PC-3 (cell line): ENCODE data around the gene KLK8. TPM values are rescaled to one million over a fixed set of nuclear protein-coding genes. Genes with fewer than 3 reads are reported as not detected.

Experiments
- ATAC-seq: fragments of 200-7000 bp; cut with Tn5 transposase; 2 replicates; pipeline ENCODE4 v1.9.1; 2020; ENCODE audit warnings: mild to moderate bottlenecking, moderate library complexity
- BruUV-seq: library from RNA; stranded (reverse); fragments of 400-500 nt; replicated peaks from 2 replicates; lab custom pipeline; 2021; lab: Mats Ljungman, UMichigan
- CTCF ChIA-PET: fragments of 300-600 bp; sonication (Branson Sonifier 250); formaldehyde crosslinking; loops from one replicate; lab custom pipeline; 2022; ENCODE audit warnings: antibody characterized with exemption; lab: Charles Lee
- POLR2A ChIA-PET: fragments of 300-600 bp; sonication (Branson Sonifier 250); formaldehyde crosslinking; loops from one replicate; lab custom pipeline; 2022; ENCODE audit warnings: antibody characterized with exemption; ENCODE audit not compliant: unreplicated experiment; lab: Charles Lee
- DNase-seq: peaks from one replicate; pipeline ENCODE4 v3.0.0-alpha.2; 2015
- H2AFZ ChIP-seq: fragments of 300-600 bp; sonication (generic); 2 replicates; pipeline ENCODE4 v1.6.0; 2016; ENCODE audit warnings: antibody characterized with exemption, low read length
- H3F3A ChIP-seq: fragments of 300-600 bp; sonication (generic); one replicate; pipeline ENCODE4 v1.6.0; 2017; ENCODE audit warnings: antibody characterized with exemption, low read length, control low read depth, mild to moderate bottlenecking; ENCODE audit not compliant: unreplicated experiment
- H3K27ac ChIP-seq: fragments of 300-600 bp; sonication (generic); 2 replicates; pipeline ENCODE4 v1.5.1; 2016; ENCODE audit warnings: mild to moderate bottlenecking, low read length
- H3K27me3 ChIP-seq: fragments of 300-600 bp; sonication (generic); 2 replicates; pipeline ENCODE4 v1.6.1; 2016; ENCODE audit warnings: low read length, mixed read lengths
- H3K36me3 ChIP-seq: fragments of 300-600 bp; sonication (generic); 2 replicates; pipeline ENCODE4 v1.6.1; 2016; ENCODE audit warnings: low read depth, mixed run types, low read length, mixed read lengths
- H3K4me1 ChIP-seq: fragments of 300-600 bp; sonication (generic); 2 replicates; pipeline ENCODE4 v1.5.1; 2016; ENCODE audit warnings: low read length; ENCODE audit not compliant: insufficient read depth
- H3K4me2 ChIP-seq: fragments of 300-600 bp; sonication (generic); 2 replicates; pipeline ENCODE4 v1.6.0; 2016; ENCODE audit warnings: low read length
- H3K4me3 ChIP-seq: fragments of 300-600 bp; sonication (generic); 2 replicates; pipeline ENCODE4 v1.5.1; 2016; ENCODE audit warnings: mild to moderate bottlenecking, low read length, mixed read lengths
- H3K79me2 ChIP-seq: fragments of 300-600 bp; sonication (generic); 2 replicates; pipeline ENCODE4 v1.6.1; 2017; ENCODE audit warnings: low read length, mixed read lengths
- H3K9ac ChIP-seq: fragments of 300-600 bp; sonication (generic); 2 replicates; pipeline ENCODE4 v1.6.0; 2016; ENCODE audit warnings: mild to moderate bottlenecking, low read length
- H3K9me2 ChIP-seq: fragments of 300-600 bp; sonication (generic); replicated peaks from 2 replicates; pipeline ENCODE4 v1.6.1; 2016; ENCODE audit warnings: mixed run types, low read length, mixed read lengths
- H3K9me3 ChIP-seq: fragments of 300-600 bp; sonication (generic); 2 replicates; pipeline ENCODE4 v1.6.1; 2016; ENCODE audit warnings: low read length, mixed read lengths
- H4K20me1 ChIP-seq: fragments of 300-600 bp; sonication (generic); 2 replicates; pipeline ENCODE4 v1.6.1; 2016; ENCODE audit warnings: low read length, mixed read lengths
- EZH2 ChIP-seq: fragments of 300-600 bp; sonication (generic); IDR thresholded peaks from one replicate; pipeline ENCODE4 v1.6.1; 2017; ENCODE audit warnings: antibody characterized with exemption, mild to moderate bottlenecking, low read length; ENCODE audit not compliant: unreplicated experiment
- EZH2phosphoT487 ChIP-seq: fragments of 300-600 bp; sonication (generic); IDR thresholded peaks from 2 replicates; pipeline ENCODE4 v1.6.1; 2018; ENCODE audit warnings: mild to moderate bottlenecking, antibody characterized with exemption, low read length, borderline replicate concordance
- intact Hi-C: fragments of 100-400 bp; cut with micrococcal nuclease; formaldehyde crosslinking; loops from 2 replicates; pipeline ENCODE4 v1.9.0; 2023
- total RNA-seq: library from RNA; depleted of rRNA; stranded (reverse); fragments of >200 nt; gene quantifications from 2 replicates; pipeline ENCODE4 v1.2.3, GENCODE V29; 2014
- TF ChIP-seq, protein P1 (sequence below): fragments of 300-600 bp; sonication (generic); conservative IDR thresholded peaks from 2 replicates; pipeline ENCODE4 v1.5.1; 2017; ENCODE audit warnings: antibody characterized with exemption, low read depth, mild to moderate bottlenecking, low read length

The KLK8 gene
- total RNA-seq, 1 experiment from 2014 or later: 2.3 TPM

DNA sequence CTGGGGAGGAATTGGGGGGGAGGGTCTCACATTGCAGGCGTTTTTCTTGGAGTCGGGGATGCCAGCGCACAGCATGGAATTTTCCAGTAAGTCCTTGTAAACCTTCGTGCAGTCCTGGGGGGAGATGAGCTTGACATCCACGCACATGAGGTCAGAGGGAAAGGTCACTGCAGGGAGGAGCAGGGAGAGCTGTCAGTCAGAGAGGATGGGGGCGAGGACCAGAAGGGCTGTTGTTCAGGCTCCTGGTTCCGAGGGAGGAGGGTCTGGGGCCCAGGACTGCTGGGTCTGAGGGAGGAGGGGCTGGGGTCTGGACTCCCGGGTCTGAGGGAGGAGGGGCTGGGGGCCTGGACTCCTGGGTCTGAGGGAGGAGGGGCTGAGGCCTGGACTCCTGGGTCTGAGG, 21.6 kb downstream of the KLK8 start:
- no peaks in the 10 kb centered on the region for H3K36me3 ChIP-seq
- peak overlapping the region; percentile 44 for H3K4me2 ChIP-seq
- no peak for ATAC-seq
- BruUV-seq: no TSS peak
- no peak overlapping the region for H3K27ac ChIP-seq
- no peaks in the 10 kb centered on the region for H3K79me2 ChIP-seq
- no peaks in the 10 kb centered on the region for H3K9me3 ChIP-seq
- DNase-seq: no peak
- H3K9ac ChIP-seq: no peak overlapping the region
- H2AFZ ChIP-seq: no peak overlapping the region
- TF ChIP-seq, protein P1, sequence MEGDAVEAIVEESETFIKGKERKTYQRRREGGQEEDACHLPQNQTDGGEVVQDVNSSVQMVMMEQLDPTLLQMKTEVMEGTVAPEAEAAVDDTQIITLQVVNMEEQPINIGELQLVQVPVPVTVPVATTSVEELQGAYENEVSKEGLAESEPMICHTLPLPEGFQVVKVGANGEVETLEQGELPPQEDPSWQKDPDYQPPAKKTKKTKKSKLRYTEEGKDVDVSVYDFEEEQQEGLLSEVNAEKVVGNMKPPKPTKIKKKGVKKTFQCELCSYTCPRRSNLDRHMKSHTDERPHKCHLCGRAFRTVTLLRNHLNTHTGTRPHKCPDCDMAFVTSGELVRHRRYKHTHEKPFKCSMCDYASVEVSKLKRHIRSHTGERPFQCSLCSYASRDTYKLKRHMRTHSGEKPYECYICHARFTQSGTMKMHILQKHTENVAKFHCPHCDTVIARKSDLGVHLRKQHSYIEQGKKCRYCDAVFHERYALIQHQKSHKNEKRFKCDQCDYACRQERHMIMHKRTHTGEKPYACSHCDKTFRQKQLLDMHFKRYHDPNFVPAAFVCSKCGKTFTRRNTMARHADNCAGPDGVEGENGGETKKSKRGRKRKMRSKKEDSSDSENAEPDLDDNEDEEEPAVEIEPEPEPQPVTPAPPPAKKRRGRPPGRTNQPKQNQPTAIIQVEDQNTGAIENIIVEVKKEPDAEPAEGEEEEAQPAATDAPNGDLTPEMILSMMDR: no peak
- TF ChIP-seq EZH2: no peak
- H3K4me1 ChIP-seq: peaks cover 28% of the 10 kb centered on the region
- H3K9me2 ChIP-seq: no peaks in the 10 kb centered on the region
- H3K27me3 ChIP-seq: no peaks in the 10 kb centered on the region
- ChIA-PET POLR2A (no interaction called here), CTCF (no interaction called here)
- no peak overlapping the region for H3K4me3 ChIP-seq
- no peaks in the 10 kb centered on the region for H4K20me1 ChIP-seq
- H3F3A ChIP-seq: no peaks in the 10 kb centered on the region
- intact Hi-C loops: loop anchor here (2.0 kb wide), 1 partner anchor 47 kb away; no protein-coding TSS in a partner anchor

DNA sequence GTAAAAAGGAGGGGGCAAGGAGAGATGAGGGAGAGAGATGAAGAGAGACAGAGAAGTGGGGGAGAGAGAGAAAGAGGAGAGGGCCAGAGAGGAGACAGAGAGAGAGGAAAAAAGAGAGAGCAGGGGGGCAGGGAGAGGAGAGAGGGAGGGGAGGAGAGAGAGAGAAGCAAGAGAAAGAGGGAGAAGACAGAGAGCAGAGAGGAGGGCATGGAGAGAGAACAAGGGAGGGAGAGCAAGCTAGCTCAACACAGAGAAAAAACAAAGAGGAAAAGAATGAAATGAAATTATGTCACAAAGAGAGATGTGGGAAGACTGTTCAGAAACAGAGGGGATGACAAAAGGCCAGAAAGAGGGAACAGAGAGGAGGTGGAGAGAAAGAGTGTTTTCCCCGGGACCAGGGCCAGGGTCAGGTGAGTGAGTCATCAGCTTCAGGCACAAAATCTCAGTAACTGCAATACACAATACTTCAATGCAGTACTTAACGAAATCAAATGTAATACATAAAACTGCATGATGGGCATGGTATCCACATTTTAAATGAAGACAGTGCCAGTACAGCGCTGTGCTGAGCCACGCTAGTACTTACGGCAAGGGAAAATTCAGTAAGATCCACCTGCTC, 22.5 kb downstream of the KLK8 start:
- no peaks in the 10 kb centered on the region for H3K36me3 ChIP-seq
- BruUV-seq: no TSS peak
- H3K4me1 ChIP-seq: peaks cover 34% of the 10 kb centered on the region
- no peaks in the 10 kb centered on the region for H3K79me2 ChIP-seq
- POLR2A ChIA-PET: no interaction called here
- no peaks in the 10 kb centered on the region for H3K27me3 ChIP-seq
- H3K9ac ChIP-seq: no peak overlapping the region
- no peak overlapping the region for H3K27ac ChIP-seq
- H2AFZ ChIP-seq: no peak overlapping the region
- no peak overlapping the region for H3K4me3 ChIP-seq
- H3K9me3 ChIP-seq: no peaks in the 10 kb centered on the region
- H3F3A ChIP-seq: peaks cover 6% of the 10 kb centered on the region
- intact Hi-C loops: loop anchor here (2.0 kb wide), 1 partner anchor 46 kb away; no protein-coding TSS in a partner anchor
- no peaks in the 10 kb centered on the region for H4K20me1 ChIP-seq
- CTCF ChIA-PET: interaction anchor here (1.2 kb wide), 1 partner anchor 38 kb away, joined by 4 read pairs; no protein-coding TSS in a partner anchor
- peak overlapping the region; percentile 44 for H3K4me2 ChIP-seq
- DNase-seq (peak; percentile 66), ATAC-seq (peak; percentile 63)
- H3K9me2 ChIP-seq: no peaks in the 10 kb centered on the region
- TF ChIP-seq EZH2 (no peak), EZH2phosphoT487 (no peak)

DNA sequence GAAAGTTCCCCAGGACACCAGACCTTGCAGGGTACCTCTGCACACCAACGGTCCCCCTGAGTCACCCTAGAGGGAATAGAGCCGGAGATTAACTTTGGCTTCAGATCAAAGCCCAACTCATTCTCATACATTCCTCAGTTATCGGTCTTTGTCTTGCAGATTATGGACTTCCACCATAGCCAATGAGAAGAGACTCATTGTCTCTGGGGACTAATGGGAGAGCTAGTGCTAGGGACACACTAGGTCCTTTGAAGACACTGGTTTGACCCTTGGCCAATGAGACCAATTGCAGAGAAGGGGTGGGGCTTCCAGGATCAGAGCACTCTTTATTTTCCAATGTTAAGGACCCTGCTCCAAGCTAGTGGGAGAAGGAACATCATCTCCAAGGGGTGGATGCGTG, 23.8 kb downstream of the KLK8 start:
- no peaks in the 10 kb centered on the region for H3K27me3 ChIP-seq
- DNase-seq (peak; percentile 42), ATAC-seq (no peak)
- H3K9ac ChIP-seq: no peak overlapping the region
- TF ChIP-seq EZH2phosphoT487 (no peak), EZH2 (no peak)
- TF ChIP-seq, protein P1: no peak
- no peak overlapping the region for H3K4me3 ChIP-seq
- intact Hi-C loops: loop anchor here (2.0 kb wide), 1 partner anchor 45 kb away; no protein-coding TSS in a partner anchor
- H4K20me1 ChIP-seq: no peaks in the 10 kb centered on the region
- no TSS peak for BruUV-seq
- no peaks in the 10 kb centered on the region for H3K79me2 ChIP-seq
- ChIA-PET CTCF (no interaction called here), POLR2A (no interaction called here)
- no peaks in the 10 kb centered on the region for H3K9me2 ChIP-seq
- no peak overlapping the region for H3K4me2 ChIP-seq
- H3F3A ChIP-seq: peaks cover 8% of the 10 kb centered on the region
- no peak overlapping the region for H2AFZ ChIP-seq
- peaks cover 40% of the 10 kb centered on the region for H3K4me1 ChIP-seq
- no peaks in the 10 kb centered on the region for H3K36me3 ChIP-seq
- H3K9me3 ChIP-seq: no peaks in the 10 kb centered on the region
- H3K27ac ChIP-seq: no peak overlapping the region
